ENCODE results near the gene OBSCN. TPM values are rescaled to one million over a fixed set of nuclear protein-coding genes. Genes with fewer than 3 reads are reported as not detected.

OBSCN gene
- total RNA-seq, 1 donor from 2014 or later, result 42.4 TPM

GRCh38 chr1:228291906-228292608 is 84.2 kb downstream of the OBSCN start:
- no peak for DNase-seq

- no peak for DNase-seq
These were observed 84.7 kb downstream of the OBSCN start for GRCh38 chr1:228292609-228292911.

- no peak for DNase-seq
These were observed 85.5 kb downstream of the OBSCN start for GRCh38 chr1:228293393-228293792.

- DNase-seq, result no peak
These were observed 86.1 kb downstream of the OBSCN start for GRCh38 chr1:228293816-228294500.

- no peak for DNase-seq
These were observed 86.9 kb downstream of the OBSCN start for GRCh38 chr1:228294717-228295116.

DNA sequence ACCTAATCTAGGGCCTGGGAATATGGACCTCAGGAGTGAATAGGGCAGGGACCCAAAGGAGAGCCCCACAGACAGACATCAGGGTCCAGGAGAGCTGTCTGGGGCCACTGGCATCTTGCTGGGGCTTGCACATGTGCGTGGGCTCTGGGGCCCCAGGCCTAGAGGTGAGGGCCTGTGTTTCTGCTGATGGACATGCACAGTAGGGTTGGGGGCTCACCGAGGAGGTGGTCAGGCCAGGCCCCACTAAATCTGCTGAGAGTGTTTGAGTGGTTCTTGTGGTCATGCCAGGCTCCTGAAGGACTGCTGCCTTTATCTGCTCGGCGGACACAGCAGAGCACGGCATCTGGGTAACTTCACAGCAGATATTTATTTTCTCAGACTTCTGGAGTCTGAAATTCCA is 87.4 kb downstream of the OBSCN start:
- DNase-seq, result no peak

DNA sequence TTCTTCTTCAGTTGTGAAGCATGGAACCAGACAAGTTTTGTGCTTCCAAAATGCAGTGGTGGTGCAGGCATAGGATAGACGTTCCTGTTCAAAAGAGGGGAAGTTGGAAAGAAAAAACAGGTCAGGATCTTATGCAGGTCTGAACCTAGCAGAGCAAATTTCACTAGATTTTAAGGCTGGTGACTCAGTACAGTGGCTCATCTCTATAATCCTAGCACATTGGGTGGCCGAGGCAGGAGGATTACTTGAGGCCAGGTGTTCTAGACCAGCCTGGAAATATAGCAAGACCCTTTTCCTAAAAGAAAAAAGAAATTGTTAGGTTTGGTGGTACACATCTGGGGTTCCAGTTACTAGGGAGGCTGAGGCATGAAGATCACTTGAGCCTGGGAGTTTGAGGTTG is 88.1 kb downstream of the OBSCN start:
- DNase-seq, result no peak

DNA sequence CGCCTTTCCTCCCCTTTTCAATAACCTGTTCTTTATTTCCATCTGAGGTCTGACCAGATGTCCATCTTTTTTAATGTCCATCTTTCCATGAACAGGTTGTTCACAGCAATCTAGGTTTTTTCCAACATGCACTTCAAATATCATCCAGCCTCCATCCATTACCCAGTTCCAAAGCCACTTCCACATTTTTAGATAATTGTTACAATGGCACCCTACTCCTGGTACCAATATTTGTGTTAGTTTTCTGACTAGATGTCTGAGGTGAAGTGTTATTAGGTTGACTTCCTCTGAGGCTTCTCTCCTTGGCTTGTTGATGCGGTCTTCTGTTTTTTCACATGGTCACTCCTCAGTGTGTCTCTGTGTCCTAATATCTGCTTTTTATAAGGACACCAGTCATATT is 89.4 kb downstream of the OBSCN start:
- DNase-seq, result no peak

DNA sequence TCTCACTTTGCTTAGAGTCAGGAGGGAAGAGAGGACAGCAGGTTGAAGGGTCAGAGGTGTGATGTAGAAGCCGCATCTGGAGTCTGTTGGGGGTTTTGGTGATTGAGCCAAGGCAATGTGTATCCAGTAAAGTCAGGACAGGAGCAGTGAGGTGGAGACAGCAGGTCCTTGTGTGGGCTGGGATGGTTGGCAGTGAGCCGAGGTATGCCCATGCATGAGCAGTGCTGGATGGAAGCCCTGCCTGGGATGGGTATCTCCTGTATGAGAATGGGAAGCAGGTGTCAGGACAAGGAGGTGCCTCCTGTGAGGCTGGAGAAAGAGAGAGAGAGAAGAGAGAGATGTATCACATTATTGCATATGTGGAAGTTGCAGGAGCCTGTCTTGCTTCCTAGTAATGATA is 90.0 kb downstream of the OBSCN start:
- no peak for DNase-seq

DNA sequence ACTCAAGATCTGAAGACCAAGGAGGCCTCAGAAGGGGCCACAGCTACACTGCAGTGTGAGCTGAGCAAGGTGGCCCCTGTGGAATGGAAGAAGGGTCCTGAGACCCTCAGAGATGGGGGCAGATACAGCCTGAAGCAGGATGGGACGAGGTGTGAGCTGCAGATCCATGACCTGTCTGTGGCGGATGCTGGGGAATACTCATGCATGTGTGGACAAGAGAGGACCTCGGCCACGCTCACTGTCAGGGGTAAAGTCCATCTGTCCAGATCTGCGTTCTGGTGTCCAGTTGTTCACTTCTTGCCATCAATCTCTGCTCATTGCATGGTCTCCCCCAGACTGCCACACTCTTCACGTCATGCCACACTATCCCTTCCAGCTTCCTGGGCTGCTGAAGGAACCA is 90.6 kb downstream of the OBSCN start:
- no peak for DNase-seq

DNA sequence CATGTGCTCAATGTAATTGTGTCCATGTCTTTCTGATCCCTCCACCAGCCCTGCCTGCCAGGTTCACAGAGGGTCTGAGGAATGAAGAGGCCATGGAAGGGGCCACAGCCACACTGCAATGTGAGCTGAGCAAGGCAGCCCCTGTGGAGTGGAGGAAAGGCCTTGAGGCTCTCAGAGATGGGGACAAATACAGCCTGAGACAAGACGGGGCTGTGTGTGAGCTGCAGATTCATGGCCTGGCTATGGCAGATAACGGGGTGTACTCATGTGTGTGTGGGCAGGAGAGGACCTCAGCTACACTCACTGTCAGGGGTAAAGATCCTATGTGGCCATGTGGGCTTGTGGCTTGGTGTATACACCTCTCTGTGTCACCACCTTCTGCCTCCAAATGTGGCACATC is 91.4 kb downstream of the OBSCN start:
- no peak for DNase-seq

DNA sequence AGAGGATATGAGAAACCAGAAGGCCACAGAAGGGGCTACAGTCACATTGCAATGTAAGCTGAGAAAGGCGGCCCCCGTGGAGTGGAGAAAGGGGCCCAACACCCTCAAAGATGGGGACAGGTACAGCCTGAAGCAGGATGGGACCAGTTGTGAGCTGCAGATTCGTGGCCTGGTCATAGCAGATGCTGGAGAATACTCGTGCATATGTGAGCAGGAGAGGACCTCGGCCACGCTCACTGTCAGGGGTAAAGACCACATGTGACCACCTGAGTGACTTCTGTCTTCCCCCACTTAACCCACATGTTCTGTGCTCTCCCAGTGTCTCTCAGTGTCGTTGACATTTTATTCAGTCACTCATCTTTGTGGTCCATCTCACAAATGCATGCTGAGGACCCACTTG is 92.1 kb downstream of the OBSCN start:
- DNase-seq, result no peak

GRCh38 chr1:228302086-228302485 is 94.2 kb downstream of the OBSCN start:
- no peak for DNase-seq

DNA sequence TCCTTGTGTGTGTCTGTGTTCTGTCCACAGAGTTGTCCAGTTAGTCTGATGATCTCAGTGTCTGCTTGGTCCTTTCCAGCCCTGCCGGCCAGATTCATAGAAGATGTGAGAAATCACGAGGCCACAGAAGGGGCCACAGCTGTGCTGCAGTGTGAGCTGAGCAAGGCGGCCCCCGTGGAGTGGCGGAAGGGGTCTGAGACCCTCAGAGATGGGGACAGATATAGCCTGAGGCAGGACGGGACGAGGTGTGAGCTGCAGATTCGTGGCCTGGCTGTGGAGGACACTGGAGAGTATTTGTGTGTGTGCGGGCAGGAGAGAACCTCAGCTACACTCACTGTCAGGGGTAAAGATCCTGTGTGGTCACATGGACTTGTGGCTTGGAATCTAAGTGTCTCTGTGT is 95.8 kb downstream of the OBSCN start:
- DNase-seq, result no peak

GRCh38 chr1:228304225-228304624 is 96.4 kb downstream of the OBSCN start:
- no peak for DNase-seq

DNA sequence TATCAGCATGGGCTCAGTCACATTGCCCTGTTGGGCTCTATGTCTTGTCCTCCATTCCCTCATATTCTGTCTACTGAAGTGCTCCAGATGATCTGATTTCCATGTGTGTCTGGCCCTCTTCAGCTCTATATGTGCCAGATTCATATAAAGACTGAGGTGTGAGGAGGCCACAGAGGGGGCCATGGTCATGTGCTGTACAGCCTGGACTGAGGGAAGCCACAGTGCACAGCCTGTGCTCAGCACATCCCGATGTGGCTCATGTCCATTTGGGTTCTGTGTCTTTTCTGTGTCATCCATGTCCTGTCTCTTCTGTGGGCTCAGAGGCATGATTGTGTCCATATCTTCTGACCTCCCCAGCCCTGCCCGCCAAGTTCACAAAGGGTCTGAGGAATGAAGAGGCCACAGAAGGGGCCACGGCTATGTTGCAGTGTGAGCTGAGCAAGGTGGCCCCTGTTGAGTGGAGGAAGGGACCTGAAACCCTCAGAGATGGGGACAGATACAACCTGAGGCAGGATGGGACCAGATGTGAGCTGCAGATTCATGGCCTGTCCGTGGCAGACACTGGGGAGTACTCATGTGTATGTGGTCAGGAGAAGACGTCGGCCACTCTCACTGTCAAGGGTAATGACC is 97.0 kb downstream of the OBSCN start:
- no peak for DNase-seq

DNA sequence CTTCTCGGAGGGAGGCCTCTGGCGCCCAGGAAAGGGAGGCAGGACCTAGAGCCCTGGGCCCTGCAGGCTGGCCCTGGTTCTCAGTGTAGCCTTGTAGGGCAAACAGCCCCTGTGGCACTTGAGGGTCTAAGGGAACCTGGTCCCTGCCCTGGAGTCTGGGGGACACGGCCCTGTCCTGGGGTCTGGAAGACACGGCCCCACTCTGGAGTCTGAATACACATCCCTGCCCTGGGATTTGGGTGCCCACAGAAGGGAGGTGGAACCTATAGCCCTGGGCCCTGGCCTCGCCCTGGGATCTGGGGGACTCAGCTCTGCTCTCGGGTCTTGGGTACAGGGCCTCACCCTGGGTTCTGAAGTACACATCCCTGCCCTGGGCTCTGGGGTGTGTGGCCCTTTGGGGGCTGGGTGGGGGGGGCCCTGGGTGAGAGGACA is 97.9 kb downstream of the OBSCN start:
- DNase-seq, result no peak

DNA sequence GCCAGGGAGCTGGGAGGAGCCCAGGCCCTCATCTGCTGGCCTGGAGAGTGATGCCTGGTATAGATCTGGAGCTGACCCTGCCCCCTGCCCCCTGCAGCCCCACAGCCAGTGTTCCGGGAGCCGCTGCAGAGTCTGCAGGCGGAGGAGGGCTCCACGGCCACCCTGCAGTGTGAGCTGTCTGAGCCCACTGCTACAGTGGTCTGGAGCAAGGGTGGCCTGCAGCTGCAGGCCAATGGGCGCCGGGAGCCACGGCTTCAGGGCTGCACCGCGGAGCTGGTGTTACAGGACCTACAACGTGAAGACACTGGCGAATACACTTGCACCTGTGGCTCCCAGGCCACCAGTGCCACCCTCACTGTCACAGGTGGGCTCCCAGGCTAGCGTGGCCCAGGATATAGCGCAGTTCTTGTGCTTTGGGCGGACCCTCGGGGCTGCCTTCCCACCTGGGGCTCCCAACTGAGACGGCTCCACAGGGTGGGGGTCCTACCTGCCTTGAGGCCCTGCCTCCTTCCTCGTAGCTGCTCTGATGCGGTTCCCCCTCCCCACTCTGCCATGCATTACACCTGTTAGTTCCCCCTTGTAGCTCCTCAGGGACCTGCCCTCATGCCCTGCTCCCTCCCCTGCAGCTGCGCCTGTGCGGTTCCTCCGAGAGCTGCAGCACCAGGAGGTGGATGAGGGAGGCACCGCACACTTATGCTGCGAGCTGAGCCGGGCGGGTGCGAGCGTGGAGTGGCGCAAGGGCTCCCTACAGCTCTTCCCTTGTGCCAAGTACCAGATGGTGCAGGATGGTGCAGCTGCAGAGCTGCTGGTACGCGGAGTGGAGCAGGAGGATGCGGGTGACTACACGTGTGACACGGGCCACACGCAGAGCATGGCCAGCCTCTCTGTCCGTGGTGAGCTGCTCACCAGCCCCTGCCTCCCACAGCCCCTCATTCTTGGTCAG is 98.7 kb downstream of the OBSCN start:
- no peak for DNase-seq

DNA sequence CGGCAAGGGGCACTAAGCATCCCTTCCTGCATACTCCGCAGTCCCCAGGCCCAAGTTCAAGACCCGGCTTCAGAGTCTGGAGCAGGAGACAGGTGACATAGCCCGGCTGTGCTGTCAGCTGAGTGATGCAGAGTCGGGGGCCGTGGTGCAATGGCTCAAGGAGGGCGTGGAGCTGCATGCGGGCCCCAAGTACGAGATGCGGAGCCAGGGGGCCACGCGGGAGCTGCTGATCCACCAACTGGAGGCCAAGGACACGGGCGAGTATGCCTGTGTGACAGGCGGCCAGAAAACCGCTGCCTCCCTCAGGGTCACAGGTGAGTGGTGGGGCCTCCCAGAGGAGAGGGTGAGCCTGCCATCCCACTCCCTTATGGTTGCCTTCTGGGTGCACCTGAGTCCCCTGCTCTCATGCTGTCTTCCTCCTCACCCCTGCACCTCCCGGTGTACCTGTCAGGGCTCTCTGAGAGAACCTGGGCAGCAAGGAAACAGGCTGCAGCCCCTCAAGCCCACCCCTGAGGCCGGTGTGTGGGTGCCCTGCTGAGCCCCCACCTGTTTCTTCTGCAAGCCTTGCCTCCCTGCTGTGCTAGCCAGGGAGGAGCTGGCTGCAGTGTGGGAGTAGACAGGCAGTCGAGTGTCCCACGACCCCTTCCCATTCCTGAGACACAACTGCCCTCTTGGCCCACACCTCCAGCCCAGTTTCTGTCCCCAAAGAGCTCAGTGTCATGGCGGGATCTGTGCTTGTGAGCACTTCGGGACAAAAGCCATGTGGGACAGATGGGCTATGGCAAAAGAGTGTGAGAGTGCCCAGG is 99.6 kb downstream of the OBSCN start:
- no peak for DNase-seq

DNA sequence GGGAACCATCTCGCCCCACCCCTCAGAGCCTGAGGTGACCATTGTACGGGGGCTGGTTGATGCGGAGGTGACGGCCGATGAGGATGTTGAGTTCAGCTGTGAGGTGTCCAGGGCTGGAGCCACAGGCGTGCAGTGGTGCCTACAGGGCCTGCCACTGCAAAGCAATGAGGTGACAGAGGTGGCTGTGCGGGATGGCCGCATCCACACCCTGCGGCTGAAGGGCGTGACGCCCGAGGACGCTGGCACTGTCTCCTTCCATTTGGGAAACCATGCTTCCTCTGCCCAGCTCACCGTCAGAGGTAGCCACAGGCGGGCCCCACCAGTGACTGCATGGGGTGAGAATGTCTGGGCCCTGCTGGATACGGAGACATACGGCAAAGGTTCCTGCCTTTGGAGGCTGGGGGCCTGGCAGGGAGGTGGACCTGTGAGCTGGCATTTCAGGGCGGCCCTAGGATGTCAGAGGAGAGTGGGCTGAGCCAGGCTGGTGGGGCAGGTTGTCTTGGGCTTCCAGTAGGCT is 100.3 kb downstream of the OBSCN start:
- no peak for DNase-seq

DNA sequence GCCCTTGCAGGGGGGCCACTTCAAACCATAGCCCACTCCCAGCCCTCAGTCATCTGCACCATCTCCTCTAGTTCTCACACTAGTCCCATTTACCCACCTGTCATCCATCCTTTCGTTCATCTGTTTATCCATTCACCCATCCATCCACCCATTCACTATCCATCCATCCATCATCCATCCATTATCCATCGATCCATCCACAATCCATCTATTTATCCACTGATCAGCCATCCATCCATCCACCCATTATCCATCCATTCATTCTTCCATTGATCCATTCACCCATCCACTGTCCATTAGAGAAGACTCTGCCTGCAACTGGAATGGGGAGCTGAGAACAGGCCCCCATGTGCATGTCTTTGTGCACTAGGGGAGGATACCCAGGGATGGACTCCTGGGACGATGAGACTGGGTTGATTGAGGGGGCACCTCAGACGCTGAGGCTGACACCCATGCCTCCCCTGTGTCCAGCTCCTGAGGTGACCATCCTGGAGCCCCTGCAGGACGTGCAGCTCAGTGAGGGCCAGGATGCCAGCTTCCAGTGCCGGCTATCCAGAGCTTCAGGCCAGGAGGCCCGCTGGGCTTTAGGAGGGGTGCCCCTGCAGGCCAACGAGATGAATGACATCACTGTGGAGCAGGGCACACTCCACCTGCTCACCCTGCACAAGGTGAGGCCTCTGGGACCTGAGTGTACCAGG is 100.9 kb downstream of the OBSCN start:
- no peak for DNase-seq
